ENCODE data around the gene TOMM20.

Gene TOMM20

DNA sequence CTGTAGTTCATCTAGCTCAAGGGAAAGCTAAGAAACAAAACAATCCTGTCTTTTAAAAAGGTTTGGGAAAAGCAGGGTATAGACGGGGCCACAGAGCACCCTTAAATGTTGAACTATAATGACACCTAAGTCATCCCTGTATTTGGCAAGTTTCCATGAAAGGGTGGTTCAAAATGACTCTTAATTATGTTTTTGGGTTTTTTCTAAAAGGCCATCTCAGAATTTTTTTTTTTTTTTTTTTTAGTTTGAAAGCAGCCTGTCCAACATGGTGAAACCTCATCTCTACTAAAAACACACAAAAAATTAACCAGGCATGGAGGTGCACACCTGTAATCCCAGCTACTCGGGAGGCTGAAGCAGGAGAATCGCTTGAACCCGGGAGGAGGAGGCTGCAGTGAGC lies 22.2 kb downstream of the TOMM20 start:
- no peak for TF ChIP-seq CTCF (IDR thresholded peaks at IDR 0.05; ENCODE audit: low read depth, low read length)
- Histone ChIP-seq H3K36me3 (peaks cover 36% of the 10 kb centered on the region), H3K27me3 (ENCODE audit: insufficient read depth, low read depth, severe bottlenecking) (no peaks in the 10 kb centered on the region), H3K4me3 (ENCODE audit: low read depth, low read length) (no peak overlapping the region), H3K27ac (no peak overlapping the region), H3K9me3 (ENCODE audit: severe bottlenecking) (no peaks in the 10 kb centered on the region)
- no peak for DNase-seq

DNA sequence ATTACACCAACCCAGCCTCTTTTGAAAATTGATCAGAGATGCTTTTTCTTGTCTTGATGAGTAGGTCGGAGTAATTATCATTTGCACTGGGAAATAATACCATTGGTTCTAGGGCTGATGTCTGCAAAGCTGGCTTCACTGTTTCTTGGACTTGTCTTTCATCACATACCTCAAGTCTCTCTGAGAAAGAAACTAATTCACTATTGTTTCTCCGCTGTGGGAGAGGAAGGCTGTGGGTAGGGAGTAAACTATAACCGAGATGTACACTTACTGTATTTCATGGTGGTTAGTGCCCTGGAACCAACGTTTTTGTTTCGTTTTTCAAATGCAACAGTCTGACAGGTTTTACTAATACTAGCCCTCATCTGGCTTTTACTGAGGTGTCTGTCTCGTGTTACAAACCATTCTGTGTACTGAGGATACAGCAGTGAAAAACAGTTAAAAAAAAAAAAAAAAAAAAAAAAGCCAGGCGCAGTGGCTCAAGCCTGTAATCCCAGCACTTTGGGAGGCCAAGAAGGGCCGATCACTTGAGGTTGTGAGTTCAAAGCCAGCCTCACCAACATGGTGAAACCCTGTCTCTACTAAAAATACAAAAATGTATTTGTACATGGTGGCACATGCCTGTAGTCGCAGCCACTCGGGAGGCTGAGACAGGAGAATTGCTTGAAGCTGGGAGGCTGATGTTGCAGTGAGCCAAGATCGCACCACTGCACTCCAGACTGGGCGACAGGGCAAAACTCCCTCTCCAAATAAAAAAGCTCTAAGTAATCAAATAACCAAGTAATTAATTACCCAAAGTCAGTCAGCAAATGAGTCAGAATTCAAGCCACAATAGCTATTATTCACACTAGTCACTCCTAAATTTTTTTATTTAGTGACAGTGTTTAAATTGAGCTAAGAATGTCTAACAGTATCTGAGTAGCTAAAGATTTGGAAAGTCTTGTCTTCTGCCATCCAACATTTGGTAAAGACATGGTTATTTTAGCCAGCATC lies 23.3 kb downstream of the TOMM20 start:
- Histone ChIP-seq H3K36me3 (peaks cover 25% of the 10 kb centered on the region), H3K27ac (no peak overlapping the region; the same call in 1 of the 2 replicates), H3K27me3 (ENCODE audit: insufficient read depth, low read depth, severe bottlenecking) (no peaks in the 10 kb centered on the region), H3K4me3 (ENCODE audit: low read depth, low read length) (no peak overlapping the region), H3K9me3 (ENCODE audit: severe bottlenecking) (no peaks in the 10 kb centered on the region)
- TF ChIP-seq CTCF (IDR thresholded peaks at IDR 0.05; ENCODE audit: low read depth, low read length), result no peak
- DNase-seq, result no peak

DNA sequence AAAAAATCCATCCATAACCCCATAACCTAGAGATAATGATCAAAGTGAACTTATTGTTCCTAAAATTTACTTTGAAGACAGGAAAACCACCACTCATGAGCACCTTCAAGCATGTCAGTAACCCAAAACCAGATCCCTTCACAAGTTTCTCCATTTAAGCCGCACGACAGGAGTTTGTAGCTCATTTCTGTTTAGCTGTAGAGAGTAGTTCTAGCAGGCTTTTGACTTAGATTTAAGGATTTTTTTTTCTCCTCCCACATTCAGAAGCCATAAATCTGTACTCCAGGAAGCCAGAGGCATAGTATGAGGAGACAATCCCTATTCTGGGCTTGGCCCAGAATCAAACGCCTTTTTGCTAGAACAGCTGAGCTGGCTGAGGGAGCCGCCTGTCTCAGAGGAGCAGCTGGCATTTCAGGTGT lies 25.6 kb downstream of the TOMM20 start:
- Histone ChIP-seq H3K36me3 (peaks cover 6% of the 10 kb centered on the region; the same call in 1 of the 2 replicates), H3K9me3 (ENCODE audit: severe bottlenecking) (no peaks in the 10 kb centered on the region), H3K27ac (no peak overlapping the region), H3K4me3 (ENCODE audit: low read depth, low read length) (no peak overlapping the region), H3K27me3 (ENCODE audit: insufficient read depth, low read depth, severe bottlenecking) (no peaks in the 10 kb centered on the region)
- no peak for DNase-seq
- TF ChIP-seq CTCF (IDR thresholded peaks at IDR 0.05; ENCODE audit: low read depth, low read length), result no peak

DNA sequence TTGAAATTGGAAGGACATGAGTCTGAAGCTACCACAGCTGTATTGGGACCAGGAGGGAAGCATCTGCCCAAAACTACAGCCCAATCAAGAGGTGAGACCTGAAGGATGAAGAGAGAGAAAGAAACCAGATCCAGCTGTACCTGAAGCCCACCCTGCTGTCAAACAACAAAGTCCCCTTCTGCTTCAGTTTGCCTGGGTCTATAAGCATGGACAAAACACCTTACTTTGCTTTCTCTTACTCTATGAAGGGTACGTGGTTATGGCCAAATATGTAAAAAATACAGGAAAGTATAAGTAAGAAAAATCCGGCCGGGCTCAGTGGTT lies 26.4 kb downstream of the TOMM20 start:
- TF ChIP-seq CTCF (IDR thresholded peaks at IDR 0.05; ENCODE audit: low read depth, low read length), result no peak
- DNase-seq, result no peak
- Histone ChIP-seq H3K27me3 (ENCODE audit: insufficient read depth, low read depth, severe bottlenecking) (no peaks in the 10 kb centered on the region), H3K9me3 (ENCODE audit: severe bottlenecking) (no peaks in the 10 kb centered on the region), H3K27ac (no peak overlapping the region), H3K4me3 (ENCODE audit: low read depth, low read length) (no peak overlapping the region), H3K36me3 (peaks cover 3% of the 10 kb centered on the region; the same call in 1 of the 2 replicates)

GRCh38 chr1:235101558-235102258 lies 26.9 kb downstream of the TOMM20 start:
- no peaks in the 10 kb centered on the region for H3K9me3 ChIP-seq (ENCODE audit: severe bottlenecking)
- no peaks in the 10 kb centered on the region for H3K27me3 ChIP-seq (ENCODE audit: insufficient read depth, low read depth, severe bottlenecking)
- no peak overlapping the region for H3K27ac ChIP-seq
- no peak for TF ChIP-seq CTCF (IDR thresholded peaks at IDR 0.05; ENCODE audit: low read depth, low read length)
- DNase-seq, result no peak
- no peak overlapping the region for H3K4me3 ChIP-seq (ENCODE audit: low read depth, low read length)
- H3K36me3 ChIP-seq, result no peaks in the 10 kb centered on the region

Data from WERI-Rb-1 (cell line).